ENCODE results near the gene GLYR1.

DNA sequence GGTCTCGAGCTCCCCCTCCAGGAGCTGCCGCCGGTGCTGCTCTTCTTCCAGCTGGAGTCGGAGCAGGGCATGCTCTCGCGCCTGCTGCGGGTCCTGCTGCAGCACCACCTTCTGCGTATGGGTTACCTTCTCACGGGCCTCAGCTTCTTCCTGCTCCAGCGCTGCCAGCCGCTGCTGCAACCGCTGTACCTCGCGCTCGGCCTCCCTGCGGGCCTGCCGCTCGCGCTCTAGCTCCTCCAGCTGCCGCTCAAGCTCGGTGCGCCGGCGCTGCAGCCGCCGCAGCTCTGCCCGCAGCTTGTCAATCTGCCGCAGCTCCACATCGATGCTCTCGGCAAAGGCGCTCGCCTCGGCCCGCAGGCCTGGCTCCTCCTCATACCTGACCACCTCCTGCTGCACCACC lies 37.1 kb upstream of the GLYR1 start:
- no peak for TF ChIP-seq EZH2 (IDR thresholded peaks at IDR 0.05; ENCODE audit: borderline replicate concordance)
- TF ChIP-seq, protein P1, sequence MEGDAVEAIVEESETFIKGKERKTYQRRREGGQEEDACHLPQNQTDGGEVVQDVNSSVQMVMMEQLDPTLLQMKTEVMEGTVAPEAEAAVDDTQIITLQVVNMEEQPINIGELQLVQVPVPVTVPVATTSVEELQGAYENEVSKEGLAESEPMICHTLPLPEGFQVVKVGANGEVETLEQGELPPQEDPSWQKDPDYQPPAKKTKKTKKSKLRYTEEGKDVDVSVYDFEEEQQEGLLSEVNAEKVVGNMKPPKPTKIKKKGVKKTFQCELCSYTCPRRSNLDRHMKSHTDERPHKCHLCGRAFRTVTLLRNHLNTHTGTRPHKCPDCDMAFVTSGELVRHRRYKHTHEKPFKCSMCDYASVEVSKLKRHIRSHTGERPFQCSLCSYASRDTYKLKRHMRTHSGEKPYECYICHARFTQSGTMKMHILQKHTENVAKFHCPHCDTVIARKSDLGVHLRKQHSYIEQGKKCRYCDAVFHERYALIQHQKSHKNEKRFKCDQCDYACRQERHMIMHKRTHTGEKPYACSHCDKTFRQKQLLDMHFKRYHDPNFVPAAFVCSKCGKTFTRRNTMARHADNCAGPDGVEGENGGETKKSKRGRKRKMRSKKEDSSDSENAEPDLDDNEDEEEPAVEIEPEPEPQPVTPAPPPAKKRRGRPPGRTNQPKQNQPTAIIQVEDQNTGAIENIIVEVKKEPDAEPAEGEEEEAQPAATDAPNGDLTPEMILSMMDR (IDR thresholded peaks at IDR 0.05; ENCODE audit: poor library complexity), result no peak
